GM19035 (cell line): ENCODE measurements around the gene CRNKL1.

Source experiments
- ATAC-seq: cut with Tn5 transposase; IDR thresholded peaks from one replicate; pipeline ENCODE4 v1.9.1; 2021; ENCODE audit not compliant: unreplicated experiment

Gene CRNKL1

DNA sequence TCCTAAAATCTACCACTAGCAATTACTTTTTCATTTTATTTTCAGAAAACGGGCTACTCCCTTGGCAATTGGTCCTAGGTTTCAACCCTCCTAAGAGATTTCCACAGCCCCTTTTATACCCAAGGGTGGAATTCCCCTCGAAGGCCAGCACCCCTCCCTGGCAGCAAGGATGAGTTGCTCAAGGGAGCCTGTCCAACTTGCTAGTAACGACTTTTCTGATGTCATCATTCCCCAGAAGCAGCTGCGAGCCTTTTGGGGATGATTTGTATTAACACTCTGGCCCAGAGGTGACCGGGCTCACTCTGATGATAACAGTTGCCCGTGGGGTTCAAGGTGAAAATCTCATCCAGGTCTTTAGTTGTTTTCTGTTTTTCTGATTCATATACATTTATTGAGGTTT lies 65.8 kb downstream of the CRNKL1 start:
- ATAC-seq: no peak
